Parathyroid adenoma (tissue), 2 donors: ENCODE measurements around the gene RHOH.

ENCODE experiments used
- H2AFZ ChIP-seq: fragments of 300-600 bp; sonication (generic); one replicate; pipeline ENCODE4 v1.7.0; 2017; ENCODE audit warnings: antibody characterized with exemption, mild to moderate bottlenecking
- H3K27ac ChIP-seq: fragments of 300-600 bp; sonication (generic); one replicate; pipeline ENCODE4 v1.7.0; 2017
- H3K27me3 ChIP-seq: fragments of 300-600 bp; sonication (generic); one replicate; pipeline ENCODE4 v1.7.0; 2017; ENCODE audit warnings: low read length; ENCODE audit not compliant: control insufficient read depth, insufficient read depth
- H3K36me3 ChIP-seq: fragments of 300-600 bp; sonication (generic); one replicate; pipeline ENCODE4 v1.7.0; 2017; ENCODE audit warnings: low read length; ENCODE audit not compliant: control insufficient read depth, insufficient read depth
- H3K4me1 ChIP-seq: fragments of 300-600 bp; sonication (generic); one replicate; pipeline ENCODE4 v1.7.0; 2017; ENCODE audit warnings: control low read depth
- H3K4me2 ChIP-seq: fragments of 300-600 bp; sonication (generic); one replicate; pipeline ENCODE4 v1.7.0; 2017; ENCODE audit warnings: low read length
- H3K4me3 ChIP-seq: fragments of 300-600 bp; sonication (generic); one replicate; pipeline ENCODE4 v1.7.0; 2017; ENCODE audit warnings: low read depth, low read length
- H3K79me2 ChIP-seq: fragments of 300-600 bp; sonication (generic); one replicate; pipeline ENCODE4 v1.7.0; 2017; ENCODE audit warnings: control low read depth
- H3K9ac ChIP-seq: fragments of 300-600 bp; sonication (generic); one replicate; pipeline ENCODE4 v1.7.0; 2017; ENCODE audit warnings: mild to moderate bottlenecking
- H3K9me3 ChIP-seq: fragments of 300-600 bp; sonication (generic); one replicate; pipeline ENCODE4 v1.7.0; 2017; ENCODE audit warnings: low read length; ENCODE audit not compliant: control insufficient read depth
- CTCF ChIP-seq: fragments of 300-600 bp; sonication (generic); IDR thresholded peaks from one replicate; pipeline ENCODE4 v1.7.0; 2017; ENCODE audit warnings: antibody characterized with exemption, mild to moderate bottlenecking
- donor health status: primary hyperparathyroidism.

The RHOH gene

GRCh38 chr4:40157436-40157835 lies 39.4 kb upstream of the RHOH start:
- H3K9me3 ChIP-seq, result no peaks in the 10 kb centered on the region
- H3K4me3 ChIP-seq, result no peak overlapping the region
- H3K36me3 ChIP-seq, result no peaks in the 10 kb centered on the region
- TF ChIP-seq CTCF, result no peak
- no peak overlapping the region for H3K27ac ChIP-seq
- H3K4me1 ChIP-seq, result no peaks in the 10 kb centered on the region
- no peak overlapping the region for H2AFZ ChIP-seq
- H3K27me3 ChIP-seq, result no peaks in the 10 kb centered on the region
- no peak overlapping the region for H3K9ac ChIP-seq
- no peak overlapping the region for H3K4me2 ChIP-seq
- H3K79me2 ChIP-seq, result no peaks in the 10 kb centered on the region

- Histone ChIP-seq H3K36me3 (no peaks in the 10 kb centered on the region), H2AFZ (no peak overlapping the region), H3K4me2 (no peak overlapping the region), H3K27me3 (no peaks in the 10 kb centered on the region), H3K79me2 (no peaks in the 10 kb centered on the region), H3K9ac (no peak overlapping the region), H3K27ac (no peak overlapping the region), H3K4me1 (no peaks in the 10 kb centered on the region), H3K9me3 (no peaks in the 10 kb centered on the region), H3K4me3 (no peak overlapping the region)
- no peak for TF ChIP-seq CTCF
Observed at GRCh38 chr4:40160258-40160657, 36.6 kb upstream of the RHOH start.

GRCh38 chr4:40164459-40164858 lies 32.4 kb upstream of the RHOH start:
- Histone ChIP-seq H3K9me3 (no peaks in the 10 kb centered on the region), H3K9ac (no peak overlapping the region), H3K4me2 (no peak overlapping the region), H3K27ac (no peak overlapping the region), H3K4me1 (no peaks in the 10 kb centered on the region), H3K27me3 (no peaks in the 10 kb centered on the region), H3K79me2 (no peaks in the 10 kb centered on the region), H3K4me3 (no peak overlapping the region), H2AFZ (no peak overlapping the region), H3K36me3 (no peaks in the 10 kb centered on the region)
- no peak for TF ChIP-seq CTCF

GRCh38 chr4:40165916-40166315 lies 30.9 kb upstream of the RHOH start:
- Histone ChIP-seq H3K27me3 (no peaks in the 10 kb centered on the region), H2AFZ (no peak overlapping the region), H3K9me3 (no peaks in the 10 kb centered on the region), H3K4me3 (no peak overlapping the region), H3K36me3 (no peaks in the 10 kb centered on the region), H3K4me1 (no peaks in the 10 kb centered on the region), H3K79me2 (no peaks in the 10 kb centered on the region), H3K27ac (no peak overlapping the region), H3K9ac (no peak overlapping the region), H3K4me2 (no peak overlapping the region)
- TF ChIP-seq CTCF, result no peak

GRCh38 chr4:40168070-40168469 lies 28.8 kb upstream of the RHOH start:
- TF ChIP-seq CTCF, result no peak
- Histone ChIP-seq H3K9ac (no peak overlapping the region), H3K4me2 (no peak overlapping the region), H3K79me2 (no peaks in the 10 kb centered on the region), H2AFZ (no peak overlapping the region), H3K36me3 (no peaks in the 10 kb centered on the region), H3K4me3 (no peak overlapping the region), H3K27me3 (no peaks in the 10 kb centered on the region), H3K9me3 (no peaks in the 10 kb centered on the region), H3K4me1 (no peaks in the 10 kb centered on the region), H3K27ac (no peak overlapping the region)
